ENCODE data around the gene AFM.

AFM gene

GRCh38 chr4:73481358-73481757, at the start of gene AFM:
AFM (plus strand) TSS chr4:73481745; CDS start chr4:73481776, 31 bp downstream.
- no peak for DNase-seq (ENCODE audit: low spot score)

GRCh38 chr4:73431813-73432168, 49.8 kb upstream of the AFM start:
- DNase-seq (ENCODE audit: low spot score): no peak

- DNase-seq (ENCODE audit: low spot score): peak; percentile 43
Measured at GRCh38 chr4:73432169-73433000, 49.2 kb upstream of the AFM start.

DNA sequence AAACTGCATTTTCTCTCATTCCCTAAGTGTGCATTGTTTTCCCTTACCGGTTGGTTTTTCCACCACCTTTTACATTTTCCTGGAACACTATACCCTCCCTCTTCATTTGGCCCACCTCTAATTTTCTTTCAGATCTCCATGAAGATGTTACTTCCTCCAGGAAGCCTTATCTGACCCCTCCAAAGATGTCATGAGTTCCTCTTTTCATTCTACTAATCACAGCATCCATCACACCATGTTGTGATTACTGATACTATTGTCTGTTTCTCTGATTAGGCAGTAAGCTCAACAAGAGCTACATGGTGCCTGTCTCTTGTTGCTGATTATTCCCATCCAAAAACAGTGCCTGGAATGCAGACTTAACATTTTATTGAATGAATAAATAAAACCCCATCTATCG, 48.4 kb upstream of the AFM start:
- no peak for DNase-seq (ENCODE audit: low spot score)

DNA sequence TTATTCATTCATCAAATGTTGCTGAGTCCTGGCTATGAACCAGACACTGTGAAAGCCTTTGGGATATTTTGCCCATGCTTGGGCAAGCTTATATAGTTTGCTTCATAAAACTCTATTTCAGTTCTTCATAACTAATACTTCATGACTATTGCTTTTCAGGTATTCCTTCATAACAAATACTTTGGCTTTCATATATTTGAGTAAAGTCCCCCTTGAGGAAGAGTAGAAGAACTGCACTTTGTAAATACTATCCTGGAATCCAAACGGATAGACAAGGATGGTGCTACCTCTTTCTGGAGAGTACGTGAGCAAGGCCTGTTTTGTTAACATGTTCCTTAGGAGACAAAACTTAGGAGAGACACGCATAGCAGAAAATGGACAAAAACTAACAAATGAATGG, 47.2 kb upstream of the AFM start:
- no peak for DNase-seq (ENCODE audit: low spot score)

- no peak for DNase-seq (ENCODE audit: low spot score)
Measured at GRCh38 chr4:73435984-73436383, 45.6 kb upstream of the AFM start, which contains the start of gene AFP. AFP (plus strand) TSS chr4:73436221; CDS start chr4:73436263, 42 bp downstream.

- no peak for DNase-seq (ENCODE audit: low spot score)
Measured at GRCh38 chr4:73436674-73437557, 44.6 kb upstream of the AFM start.

GRCh38 chr4:73437558-73437956, 44.0 kb upstream of the AFM start:
- no peak for DNase-seq (ENCODE audit: low spot score)

- DNase-seq (ENCODE audit: low spot score): no peak
Measured at GRCh38 chr4:73438048-73438447, 43.5 kb upstream of the AFM start.

- no peak for DNase-seq (ENCODE audit: low spot score)
Measured at GRCh38 chr4:73438582-73439215, 42.8 kb upstream of the AFM start.

DNA sequence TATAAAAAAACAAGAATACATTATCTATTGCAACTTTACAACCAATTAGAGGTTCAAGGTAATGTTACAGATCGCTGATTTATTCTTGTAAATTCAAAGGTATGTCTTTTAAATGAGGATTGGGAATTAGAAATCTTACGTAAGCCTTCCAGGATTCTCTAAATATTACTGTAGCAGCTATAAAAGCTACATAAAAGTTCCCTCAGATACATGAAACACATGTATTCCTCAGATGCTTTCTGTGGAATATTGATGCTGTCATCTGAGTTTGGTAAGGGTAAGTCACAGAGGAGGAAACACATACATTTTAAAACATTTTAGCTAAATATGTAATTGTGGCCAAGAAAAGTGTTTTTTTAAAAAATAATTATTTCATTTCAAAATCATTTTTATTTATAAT, 42.1 kb upstream of the AFM start:
- DNase-seq (ENCODE audit: low spot score): no peak

DNA sequence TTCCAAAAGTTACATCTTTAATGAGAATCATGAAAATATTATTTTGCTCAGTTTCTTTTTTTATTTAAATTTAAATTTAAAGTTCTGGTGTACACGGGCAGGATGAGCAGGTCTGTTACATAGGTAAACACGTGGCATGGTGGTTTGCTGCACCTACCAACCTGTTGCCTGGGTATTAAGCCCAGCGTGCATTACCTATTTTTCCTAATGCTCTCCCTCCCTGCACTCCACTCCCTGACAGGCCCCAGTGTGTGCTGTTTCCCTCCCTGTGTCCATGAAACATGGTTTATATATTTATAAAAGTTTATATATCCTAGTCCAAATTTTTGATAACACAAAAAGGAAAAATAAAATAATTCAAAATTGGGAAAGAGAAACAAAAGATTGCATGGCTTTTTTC, 41.6 kb upstream of the AFM start:
- DNase-seq (ENCODE audit: low spot score): no peak

DNA sequence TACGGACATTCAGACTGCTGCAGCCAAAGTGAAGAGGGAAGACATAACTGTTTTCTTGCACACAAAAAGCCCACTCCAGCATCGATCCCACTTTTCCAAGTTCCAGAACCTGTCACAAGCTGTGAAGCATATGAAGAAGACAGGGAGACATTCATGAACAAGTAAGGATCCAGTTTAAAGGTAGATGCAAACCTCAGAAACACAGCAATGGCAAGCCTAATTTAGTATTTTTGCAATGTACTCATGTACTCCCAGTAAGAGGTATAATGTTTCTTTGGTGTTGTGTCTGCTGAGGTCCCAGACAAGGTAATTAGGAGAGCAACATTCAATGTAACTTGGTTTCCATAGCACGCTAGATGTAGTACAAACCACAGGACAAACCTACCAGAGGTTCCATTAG, 40.9 kb upstream of the AFM start:
- no peak for DNase-seq (ENCODE audit: low spot score)

GRCh38 chr4:73442275-73442674, 39.3 kb upstream of the AFM start:
- no peak for DNase-seq (ENCODE audit: low spot score)

DNA sequence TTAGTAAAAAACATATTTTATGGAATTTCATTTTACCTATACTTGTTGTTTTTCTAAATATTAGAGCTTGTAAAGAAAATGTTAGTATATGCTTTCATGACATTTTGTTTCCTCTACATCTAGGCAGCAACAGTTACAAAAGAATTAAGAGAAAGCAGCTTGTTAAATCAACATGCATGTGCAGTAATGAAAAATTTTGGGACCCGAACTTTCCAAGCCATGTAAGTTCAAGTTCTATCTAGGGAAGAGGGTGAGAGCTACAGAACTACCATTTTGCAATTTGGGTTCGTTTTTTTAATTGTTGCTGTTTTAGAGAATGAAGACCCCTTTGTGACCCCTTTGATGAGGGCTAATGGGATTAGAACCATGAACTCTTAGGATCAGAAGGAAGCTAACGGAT, 38.3 kb upstream of the AFM start:
- DNase-seq (ENCODE audit: low spot score): no peak

- DNase-seq (ENCODE audit: low spot score): no peak
Measured at GRCh38 chr4:73445383-73446335, 35.9 kb upstream of the AFM start.

- DNase-seq (ENCODE audit: low spot score): peak; percentile 59
Measured at GRCh38 chr4:73446336-73446938, 35.1 kb upstream of the AFM start.

GRCh38 chr4:73447671-73448070, 33.9 kb upstream of the AFM start:
- DNase-seq (ENCODE audit: low spot score): no peak

DNA sequence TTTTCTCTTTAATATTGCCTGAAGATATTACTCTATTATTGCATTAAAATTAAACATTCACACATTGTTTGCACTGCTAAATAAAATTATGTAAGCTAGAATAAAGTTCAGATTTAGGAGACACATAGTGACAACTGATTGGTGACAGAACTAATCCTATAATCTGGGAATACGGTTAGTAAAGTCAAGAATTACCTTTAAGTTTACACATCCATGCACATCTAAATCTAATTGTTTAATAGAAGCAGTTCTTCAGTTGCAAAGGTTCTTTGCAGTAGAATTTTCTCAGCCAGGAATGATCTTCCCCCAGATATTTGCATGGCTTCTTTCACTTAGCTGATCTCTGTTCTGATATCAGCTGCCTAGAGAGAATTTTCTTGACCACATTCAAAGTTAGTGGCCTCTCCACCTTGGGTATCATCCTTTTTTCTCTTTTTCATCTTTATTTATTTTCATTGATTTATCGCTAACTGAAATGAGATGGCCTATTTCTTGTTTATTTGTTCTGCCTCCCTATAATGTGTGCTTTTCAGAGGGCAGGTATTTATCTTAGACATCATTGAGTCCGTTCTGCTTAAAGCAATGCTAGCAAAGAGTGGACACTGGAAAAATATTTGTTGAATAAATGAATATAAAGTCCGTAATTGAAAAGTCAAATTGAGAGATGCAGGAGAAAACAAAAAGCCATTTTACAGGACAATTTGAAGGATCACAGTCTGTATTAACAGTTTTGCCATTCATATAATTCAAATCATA, 32.9 kb upstream of the AFM start:
- no peak for DNase-seq (ENCODE audit: low spot score)

DNA sequence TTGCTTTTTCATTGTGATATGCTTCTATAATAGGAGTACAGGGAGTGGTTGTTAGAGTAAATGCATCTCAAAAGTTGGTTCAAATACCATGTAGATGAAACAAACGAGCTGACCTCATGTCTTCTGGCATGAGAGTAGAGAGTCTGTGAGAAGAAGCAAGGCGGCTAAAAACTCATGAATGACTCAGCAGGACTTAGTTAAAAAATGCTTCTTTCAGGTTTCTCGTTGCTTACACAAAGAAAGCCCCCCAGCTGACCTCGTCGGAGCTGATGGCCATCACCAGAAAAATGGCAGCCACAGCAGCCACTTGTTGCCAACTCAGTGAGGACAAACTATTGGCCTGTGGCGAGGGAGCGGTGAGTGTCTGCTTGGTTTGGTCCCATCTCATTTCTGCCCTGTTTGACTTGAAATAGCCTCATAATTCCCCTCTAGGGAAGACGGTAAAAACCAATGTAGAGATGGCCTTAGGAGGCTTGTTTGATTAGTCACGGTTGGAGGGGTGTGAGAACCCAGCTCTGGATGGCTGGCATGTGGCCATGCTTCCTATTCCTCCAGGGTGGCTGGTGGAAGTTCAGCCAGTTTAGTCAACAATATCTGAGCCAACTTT, 31.0 kb upstream of the AFM start:
- no peak for DNase-seq (ENCODE audit: low spot score)

All from HuH-7 (cell line).